RWPE2 (cell line): ENCODE data around the gene SRL.
A peak's percentile ranks its signal among the peaks of the same experiment; 100 is the strongest.
"Not testable (repeated sequence)": the region's sequence is repeated elsewhere in the genome, so short reads cannot be mapped to it uniquely, and the experiment has no call there.

Experiments used
- ATAC-seq: fragments of 200-7000 bp; cut with Tn5 transposase; 3 replicates; pipeline ENCODE4 v1.9.1; 2021; ENCODE audit warnings: low read depth
- DNase-seq: peaks from one replicate; pipeline ENCODE4 v3.0.0-alpha.2; 2020; ENCODE audit warnings: low spot score
- H3K27ac ChIP-seq: fragments of 450-650 bp; 2 replicates; pipeline ENCODE4 v1.5.1; 2017; ENCODE audit warnings: mild to moderate bottlenecking; ENCODE audit not compliant: poor library complexity, severe bottlenecking
- H3K27me3 ChIP-seq: fragments of 250-450 bp; sonication (Bioruptor Pico); 2 replicates; pipeline ENCODE4 v1.5.1; 2021; ENCODE audit warnings: mild to moderate bottlenecking, moderate library complexity; ENCODE audit not compliant: insufficient read depth, poor library complexity, severe bottlenecking
- H3K36me3 ChIP-seq: fragments of 250-450 bp; sonication (Bioruptor Pico); 2 replicates; pipeline ENCODE4 v1.5.1; 2020; ENCODE audit warnings: low read depth, mild to moderate bottlenecking, moderate library complexity
- H3K4me1 ChIP-seq: fragments of 250-450 bp; sonication (Bioruptor Pico); 2 replicates; pipeline ENCODE4 v1.5.1; 2021; ENCODE audit warnings: mild to moderate bottlenecking, moderate library complexity; ENCODE audit not compliant: insufficient read depth, poor library complexity, severe bottlenecking
- H3K4me3 ChIP-seq: fragments of 250-450 bp; sonication (Bioruptor Pico); 2 replicates; pipeline ENCODE4 v1.5.1; 2021; ENCODE audit warnings: mild to moderate bottlenecking, moderate library complexity; ENCODE audit not compliant: severe bottlenecking
- H3K9me3 ChIP-seq: fragments of 250-450 bp; sonication (Bioruptor Pico); 2 replicates; pipeline ENCODE4 v1.5.1; 2021; ENCODE audit warnings: mild to moderate bottlenecking, moderate library complexity; ENCODE audit not compliant: severe bottlenecking
- CTCF ChIP-seq: fragments of 450-650 bp; IDR thresholded peaks from one replicate; pipeline ENCODE4 v1.5.1; 2017; ENCODE audit warnings: mild to moderate bottlenecking, moderate library complexity; ENCODE audit not compliant: poor library complexity, severe bottlenecking

Gene SRL

DNA sequence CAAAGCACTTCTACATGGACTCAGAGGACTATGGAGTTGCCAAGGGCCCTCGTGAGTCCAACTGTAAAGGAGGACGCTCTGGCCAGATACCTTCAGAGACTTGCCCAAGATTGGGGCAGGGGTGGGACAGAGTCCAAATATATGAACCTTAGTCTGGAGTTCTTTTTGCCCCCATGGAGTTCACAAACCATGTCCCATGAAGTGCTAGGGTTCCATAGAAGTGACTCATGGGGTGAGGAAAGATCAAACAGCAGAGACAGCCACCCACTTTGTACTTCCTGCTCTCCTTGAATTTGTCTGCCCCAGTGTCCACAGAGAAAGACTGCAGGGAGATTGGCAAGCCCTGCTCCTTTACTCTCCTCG is 29.0 kb downstream of the SRL start:
- Histone ChIP-seq H3K27ac (peak overlapping the region; percentile 59), H3K4me3 (no peak overlapping the region), H3K4me1 (peaks cover 10% of the 10 kb centered on the region), H3K36me3 (no peaks in the 10 kb centered on the region), H3K9me3 (no peaks in the 10 kb centered on the region), H3K27me3 (no peaks in the 10 kb centered on the region)
- peak; percentile 34; the same call in 1 of the 3 replicates for ATAC-seq
- DNase-seq: no peak
- TF ChIP-seq CTCF: no peak

GRCh38 chr16:4212211-4212933 is 29.5 kb downstream of the SRL start:
- Histone ChIP-seq H3K36me3 (no peaks in the 10 kb centered on the region), H3K9me3 (no peaks in the 10 kb centered on the region), H3K4me3 (no peak overlapping the region), H3K4me1 (peaks cover 10% of the 10 kb centered on the region), H3K27me3 (no peaks in the 10 kb centered on the region), H3K27ac (peak overlapping the region; percentile 59)
- DNase-seq (no peak), ATAC-seq (no peak)
- no peak for TF ChIP-seq CTCF

DNA sequence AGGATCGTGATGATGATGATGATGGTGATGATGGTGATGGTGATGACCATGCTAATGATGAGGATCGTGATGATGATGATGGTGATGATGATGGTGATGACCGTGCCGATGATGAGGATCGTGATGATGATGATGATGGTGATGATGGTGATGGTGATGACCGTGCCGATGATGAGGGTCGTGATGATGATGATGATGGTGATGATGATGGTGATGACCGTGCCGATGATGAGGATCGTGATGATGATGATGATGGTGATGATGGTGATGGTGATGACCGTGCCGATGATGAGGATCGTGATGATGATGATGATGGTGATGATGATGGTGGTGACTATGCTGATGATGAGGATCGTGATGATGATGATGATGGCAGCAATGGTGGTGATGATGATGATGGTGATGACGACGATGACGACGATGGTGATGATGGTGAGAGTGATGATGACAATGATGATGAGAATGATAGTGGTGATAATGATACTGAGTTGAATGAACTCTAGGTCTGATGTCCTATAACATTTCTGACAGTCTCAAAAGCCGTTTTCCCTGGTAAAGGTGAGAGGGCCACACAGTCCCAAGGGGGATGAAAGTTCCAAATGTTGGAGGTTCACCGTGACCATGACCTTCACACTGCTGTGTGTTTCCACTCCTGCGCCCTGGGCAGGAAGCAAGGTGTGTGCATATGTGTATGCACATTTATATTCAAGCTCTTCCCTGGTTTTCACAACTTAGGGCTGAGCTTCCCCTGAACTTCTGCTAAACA is 30.3 kb downstream of the SRL start:
- H3K27me3 ChIP-seq, H3K27ac ChIP-seq, H3K9me3 ChIP-seq, ATAC-seq, H3K36me3 ChIP-seq, DNase-seq, H3K4me3 ChIP-seq: not testable (repeated sequence)
- peaks cover 10% of the 10 kb centered on the region for H3K4me1 ChIP-seq

DNA sequence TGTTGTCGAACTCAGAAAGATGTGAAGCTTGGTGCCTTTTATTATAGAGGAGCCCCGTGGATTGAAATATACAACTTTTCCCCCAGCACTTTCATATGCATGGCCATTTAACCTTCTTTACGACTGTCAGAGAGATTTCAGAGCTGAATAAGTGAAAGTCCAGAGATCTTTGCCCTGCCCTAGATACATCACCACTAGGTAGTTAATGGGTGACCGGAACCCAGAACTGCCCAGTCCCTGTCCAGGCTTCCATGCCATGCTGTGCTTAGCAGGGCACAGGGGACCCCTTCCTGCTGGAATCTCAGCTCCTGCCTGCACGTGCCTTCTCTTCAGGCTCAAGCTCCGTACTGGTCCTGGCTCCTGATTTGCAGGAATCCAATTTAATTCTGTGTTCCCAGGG is 32.2 kb downstream of the SRL start:
- no peaks in the 10 kb centered on the region for H3K36me3 ChIP-seq
- ATAC-seq (no peak), DNase-seq (no peak)
- H3K4me3 ChIP-seq: no peak overlapping the region
- TF ChIP-seq CTCF: no peak
- H3K9me3 ChIP-seq: no peaks in the 10 kb centered on the region
- peaks cover 10% of the 10 kb centered on the region for H3K4me1 ChIP-seq
- H3K27me3 ChIP-seq: no peaks in the 10 kb centered on the region
- no peak overlapping the region for H3K27ac ChIP-seq

- no peak for ATAC-seq
- Histone ChIP-seq H3K4me3 (no peak overlapping the region), H3K36me3 (no peaks in the 10 kb centered on the region), H3K9me3 (no peaks in the 10 kb centered on the region), H3K4me1 (no peaks in the 10 kb centered on the region), H3K27ac (no peak overlapping the region), H3K27me3 (no peaks in the 10 kb centered on the region)
- TF ChIP-seq CTCF: no peak
- no peak for DNase-seq
Measured at GRCh38 chr16:4208341-4208751, 33.5 kb downstream of the SRL start.
